ENCODE measurements around the gene CEBPB. TPM values are rescaled to one million over a fixed set of nuclear protein-coding genes. Genes with fewer than 3 reads are reported as not detected.
"Not testable (repeated sequence)": the region's sequence is repeated elsewhere in the genome, so short reads cannot be mapped to it uniquely, and the experiment has no call there.

The CEBPB gene
- total RNA-seq, 6 experiments from 2014 or later, result 130 to 182 (median 152) TPM

DNA sequence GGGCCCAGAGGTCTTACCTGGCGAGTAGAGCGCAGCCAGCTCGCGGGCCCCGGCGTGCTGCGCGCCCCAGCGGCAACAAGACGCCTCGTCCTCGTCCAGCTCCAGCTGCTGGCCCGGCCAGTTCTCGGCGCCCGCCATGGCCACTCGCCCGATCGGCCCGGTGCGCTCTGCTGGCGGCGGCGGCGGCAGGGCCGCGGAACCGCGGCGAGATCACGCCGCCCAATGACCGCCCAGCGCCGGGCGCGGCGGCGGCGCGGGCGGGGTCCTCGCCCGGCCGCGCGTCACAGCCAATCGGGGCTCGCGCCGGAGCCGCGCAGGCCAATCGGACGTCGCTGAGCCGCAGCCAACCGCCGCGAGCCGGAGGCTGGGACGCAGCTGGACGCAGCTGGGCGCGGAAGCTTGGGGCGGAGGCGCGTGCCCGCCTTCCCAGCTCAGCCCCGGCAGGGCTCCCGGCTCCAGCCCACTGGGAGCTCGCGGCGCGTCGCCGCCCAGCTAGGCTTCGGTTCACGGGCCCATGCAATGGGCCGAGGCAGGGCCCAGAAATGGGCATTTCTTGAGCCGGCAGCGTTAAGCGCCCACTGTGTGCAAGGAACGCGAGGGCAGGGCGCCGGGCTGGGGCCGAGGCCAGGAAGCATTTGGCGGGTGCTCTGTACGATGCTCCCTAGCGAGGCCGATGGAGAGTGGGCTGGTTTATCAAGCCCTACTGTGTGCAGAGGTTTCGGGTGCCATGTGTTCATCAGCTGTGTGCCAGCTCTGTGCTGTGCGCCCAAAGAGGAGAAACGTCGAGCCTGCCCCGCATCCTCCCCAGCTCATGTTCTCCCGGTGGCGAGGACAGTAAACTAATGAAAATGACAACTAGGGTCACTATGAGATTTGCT lies 36.9 kb upstream of the CEBPB start, which contains the start of gene PEDS1:
PEDS1 (minus strand) TSS at position 224 of the 878 bp plus-strand sequence; CDS start at position 138, 86 bp downstream.
- Histone ChIP-seq H3K27me3 (no peaks in the 10 kb centered on the region), H3K27ac (peak within 1 kb of the TSS; percentile 83 to 90 (median 87)), H3K36me3 (no peaks in the 10 kb centered on the region), H3K9me3 (no peaks in the 10 kb centered on the region), H3K4me1 (peaks cover 0 to 27% (median 0%) of the 10 kb centered on the region in 4 donors), H3K4me3 (peak within 1 kb of the TSS; percentile 90 to 98 (median 97))
- ATAC-seq (peak; percentile 92 to 96 (median 96)), DNase-seq (peak; percentile 93 to 95 (median 95))
- WGBS (ENCODE audit: insufficient coverage, low coverage, low lambda C conversion rate, missing lambda C conversion rate), result 0% methylated on average over 3 of the region's 99 CpGs
- TF ChIP-seq POLR2A (IDR thresholded peaks at IDR 0.05), result peak; percentile 99
- TF ChIP-seq, protein P1, sequence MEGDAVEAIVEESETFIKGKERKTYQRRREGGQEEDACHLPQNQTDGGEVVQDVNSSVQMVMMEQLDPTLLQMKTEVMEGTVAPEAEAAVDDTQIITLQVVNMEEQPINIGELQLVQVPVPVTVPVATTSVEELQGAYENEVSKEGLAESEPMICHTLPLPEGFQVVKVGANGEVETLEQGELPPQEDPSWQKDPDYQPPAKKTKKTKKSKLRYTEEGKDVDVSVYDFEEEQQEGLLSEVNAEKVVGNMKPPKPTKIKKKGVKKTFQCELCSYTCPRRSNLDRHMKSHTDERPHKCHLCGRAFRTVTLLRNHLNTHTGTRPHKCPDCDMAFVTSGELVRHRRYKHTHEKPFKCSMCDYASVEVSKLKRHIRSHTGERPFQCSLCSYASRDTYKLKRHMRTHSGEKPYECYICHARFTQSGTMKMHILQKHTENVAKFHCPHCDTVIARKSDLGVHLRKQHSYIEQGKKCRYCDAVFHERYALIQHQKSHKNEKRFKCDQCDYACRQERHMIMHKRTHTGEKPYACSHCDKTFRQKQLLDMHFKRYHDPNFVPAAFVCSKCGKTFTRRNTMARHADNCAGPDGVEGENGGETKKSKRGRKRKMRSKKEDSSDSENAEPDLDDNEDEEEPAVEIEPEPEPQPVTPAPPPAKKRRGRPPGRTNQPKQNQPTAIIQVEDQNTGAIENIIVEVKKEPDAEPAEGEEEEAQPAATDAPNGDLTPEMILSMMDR (IDR thresholded peaks at IDR 0.05), result no peak
- intact Hi-C loops (cut with DNase I), result no loop called here

DNA sequence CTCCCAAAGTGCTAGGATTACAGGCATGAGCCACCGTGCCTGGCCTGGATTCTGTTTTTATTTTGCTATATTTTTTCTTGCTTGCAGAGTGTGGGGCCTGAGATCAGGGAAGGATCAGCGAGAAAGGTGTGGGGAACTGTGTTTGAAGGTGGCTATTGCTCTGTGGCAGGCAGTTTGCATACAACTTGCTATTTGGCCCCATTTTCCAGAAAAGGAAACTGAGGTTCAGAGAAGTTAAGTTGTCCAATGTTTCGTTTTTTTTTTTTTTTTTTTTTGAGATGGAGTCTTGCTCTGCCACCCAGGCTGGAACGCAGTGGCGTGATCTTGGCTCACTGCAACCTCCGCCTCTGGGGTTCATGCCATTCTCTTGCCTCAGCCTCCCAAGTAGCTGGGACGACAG lies 29.1 kb upstream of the CEBPB start:
- not testable (repeated sequence) for H3K4me3 ChIP-seq

DNA sequence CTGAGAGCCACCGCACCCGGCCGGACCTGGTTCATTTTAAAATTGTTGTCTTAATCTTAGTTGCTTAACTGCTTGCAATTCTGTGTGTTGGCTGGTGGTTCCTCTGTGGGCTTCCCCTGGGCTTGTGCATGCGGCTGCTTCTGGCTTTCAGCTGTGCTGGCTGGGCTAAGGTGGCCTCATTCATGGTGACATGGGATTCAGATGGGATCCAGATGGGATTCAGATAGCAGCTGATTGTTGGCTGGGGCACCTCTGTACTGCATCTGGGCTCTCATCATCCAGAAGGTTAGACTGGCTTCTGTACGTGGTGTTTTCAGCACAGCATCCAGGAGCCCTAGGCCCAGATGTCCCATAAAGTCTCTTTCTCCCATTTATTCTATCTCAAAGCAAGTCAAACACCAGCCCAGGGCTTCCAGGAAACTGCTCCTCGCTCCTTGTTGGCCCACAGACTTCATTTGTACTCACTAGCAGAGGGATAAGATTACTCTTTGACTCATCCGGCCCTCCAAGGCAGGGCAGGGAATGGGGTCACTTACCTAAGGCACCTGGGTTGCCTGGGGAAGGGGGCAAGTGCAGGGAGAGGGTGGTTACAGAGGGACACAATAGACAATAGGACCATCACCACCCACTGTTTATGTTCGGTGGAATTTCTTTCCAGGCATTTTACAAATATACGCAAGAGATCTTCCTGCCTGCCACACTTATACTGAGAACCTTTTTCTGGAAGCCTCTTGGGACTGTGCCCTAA lies 26.9 kb upstream of the CEBPB start:
- ATAC-seq (no peak), DNase-seq (no peak)
- H3K4me1 ChIP-seq, result peaks cover 0 to 12% (median 3%) of the 10 kb centered on the region in 4 donors
- TF ChIP-seq POLR2A (IDR thresholded peaks at IDR 0.05), result no peak
- TF ChIP-seq, protein P1 (IDR thresholded peaks at IDR 0.05), result no peak
- no peaks in the 10 kb centered on the region for H3K27me3 ChIP-seq
- 72% methylated on average over 8 of the region's 9 CpGs for WGBS (ENCODE audit: insufficient coverage, low coverage, low lambda C conversion rate, missing lambda C conversion rate)
- H3K27ac ChIP-seq, result no peak overlapping the region
- no peaks in the 10 kb centered on the region for H3K36me3 ChIP-seq
- H3K4me3 ChIP-seq, result no peak overlapping the region
- no peaks in the 10 kb centered on the region for H3K9me3 ChIP-seq
- intact Hi-C loops (cut with DNase I), result no loop called here

More for the DNA sequence above, 29.1 kb upstream of the CEBPB start:
- intact Hi-C loops (cut with DNase I); H3K27ac ChIP-seq; H3K4me1 ChIP-seq; H3K36me3 ChIP-seq; DNase-seq; H3K27me3 ChIP-seq; ATAC-seq; H3K9me3 ChIP-seq: not testable (repeated sequence)
- 68% methylated on average over 5 of the region's 7 CpGs for WGBS (ENCODE audit: insufficient coverage, low coverage, low lambda C conversion rate, missing lambda C conversion rate)

DNA sequence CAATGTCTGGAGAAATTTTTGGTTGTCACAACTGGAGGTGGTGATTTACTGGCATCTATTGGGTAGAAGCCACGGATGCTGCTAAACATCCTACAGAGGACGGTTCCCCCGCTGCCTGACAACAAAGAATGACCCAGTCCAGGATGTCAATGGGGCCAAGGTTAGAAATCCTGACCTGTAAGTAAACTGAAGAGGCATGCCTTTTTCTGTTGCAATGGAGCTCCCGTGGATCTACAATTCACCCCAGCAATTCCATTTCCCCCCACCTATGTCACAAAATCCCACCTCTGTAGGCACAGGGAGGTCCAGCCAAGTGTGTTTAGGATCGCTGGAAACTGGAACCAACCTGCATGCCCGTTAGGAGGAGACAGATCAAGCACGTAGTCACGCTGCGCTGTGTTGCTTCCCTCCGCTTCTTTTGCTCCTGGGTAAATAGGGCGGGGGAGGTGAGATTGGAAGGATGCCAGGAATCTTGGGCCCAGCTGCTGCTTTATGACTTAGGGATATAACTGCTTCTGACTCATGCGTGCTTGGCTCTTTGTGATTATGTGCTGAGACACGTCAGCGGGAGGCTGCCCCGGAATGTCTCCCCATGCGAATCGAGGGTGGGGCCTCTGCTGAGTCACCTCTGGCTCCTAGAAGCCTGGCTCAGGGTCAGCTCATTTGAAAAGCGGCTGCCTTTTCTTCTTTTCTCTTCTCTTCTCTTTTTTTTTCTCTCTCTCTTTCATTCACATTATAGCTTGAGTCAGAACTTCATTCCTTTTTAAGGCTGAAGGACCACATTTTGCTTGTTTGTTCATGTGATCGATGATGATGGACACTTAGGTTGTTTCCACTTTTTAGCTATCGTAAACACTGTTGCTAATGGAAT lies 24.7 kb upstream of the CEBPB start:
- peak; percentile 94 to 96 (median 95) for DNase-seq
- Histone ChIP-seq H3K36me3 (no peaks in the 10 kb centered on the region), H3K27me3 (no peaks in the 10 kb centered on the region), H3K4me1 (peaks cover 0 to 15% (median 3%) of the 10 kb centered on the region in 4 donors), H3K9me3 (no peaks in the 10 kb centered on the region), H3K27ac (peak overlapping the region; percentile 33 to 89 (median 66)), H3K4me3 (peak overlapping the region; percentile 14 to 49 (median 26))
- 10% methylated on average over 17 of the region's 20 CpGs for WGBS (ENCODE audit: insufficient coverage, low coverage, low lambda C conversion rate, missing lambda C conversion rate)
- peak; percentile 93 to 95 (median 94) for ATAC-seq
- TF ChIP-seq POLR2A (IDR thresholded peaks at IDR 0.05), result peak; percentile 46
- TF ChIP-seq, protein P1 (IDR thresholded peaks at IDR 0.05), result no peak
- intact Hi-C loops (cut with DNase I), result no loop called here
